SH-SY5Y (cell line): Measurements from ENCODE around the gene ARRDC3.

ENCODE experiments used
- GATA2 ChIP-seq: IDR thresholded peaks from 2 replicates; pipeline ENCODE4 v1.6.1; 2011; ENCODE audit warnings: mild to moderate bottlenecking, low read depth, low read length
- GATA3 ChIP-seq: IDR thresholded peaks from 2 replicates; pipeline ENCODE4 v1.6.1; 2011; ENCODE audit warnings: low read depth, mild to moderate bottlenecking, low read length, moderate library complexity

DNA sequence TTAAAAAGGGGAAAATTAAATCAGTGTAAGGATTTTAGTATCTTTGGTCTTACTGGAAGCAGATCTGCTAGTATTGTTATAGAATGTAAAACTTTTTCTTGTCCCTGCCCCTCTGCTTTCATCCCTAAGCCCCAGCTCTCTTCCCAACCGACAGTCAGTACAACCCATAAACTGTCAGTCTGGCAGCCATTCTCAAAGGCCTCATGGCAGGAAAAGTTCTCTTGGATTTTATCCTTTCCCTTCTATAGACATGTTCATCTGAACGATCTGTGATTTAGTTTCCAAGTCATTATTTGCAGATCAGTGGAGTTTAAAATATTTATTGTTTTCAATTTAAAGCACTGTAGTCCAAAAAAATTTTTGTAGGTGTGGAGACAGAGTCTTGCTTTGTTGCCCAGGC lies 39.2 kb downstream of the ARRDC3 start:
- no peak for TF ChIP-seq GATA3
- TF ChIP-seq GATA2, result no peak
